ENCODE results near the gene DQX1.

The DQX1 gene

DNA sequence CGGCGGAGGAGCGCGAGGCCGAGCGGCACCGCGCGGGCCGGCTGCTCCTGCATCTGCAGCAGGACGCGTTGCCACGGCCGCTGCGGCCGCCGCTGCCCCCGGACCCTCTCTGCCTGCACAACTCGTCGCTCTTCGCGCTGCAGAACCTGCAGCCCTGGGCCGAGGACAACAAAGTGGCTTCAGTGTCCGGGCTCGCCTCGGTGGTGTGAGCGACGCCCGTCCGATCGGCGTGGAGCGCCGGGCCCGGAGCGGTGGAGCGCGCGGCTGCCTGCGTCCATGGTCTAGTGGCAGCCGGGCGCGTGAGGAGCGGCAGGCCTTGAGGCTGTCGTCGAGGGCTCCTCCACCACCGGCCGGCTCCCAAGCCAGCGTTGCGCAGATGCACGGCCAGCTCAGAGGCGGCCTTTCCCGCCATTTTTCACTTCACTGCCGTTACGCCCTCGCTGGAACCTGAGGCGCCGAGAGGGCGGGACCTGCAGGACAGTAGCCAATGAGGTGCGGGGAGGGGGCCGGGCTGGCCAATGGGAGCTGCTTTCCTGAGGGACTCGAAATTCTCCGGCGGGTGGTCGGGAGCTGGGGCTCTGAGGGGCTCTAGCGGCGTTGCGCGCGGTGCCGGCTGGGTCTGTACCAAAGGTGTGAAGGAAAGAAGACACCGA is 9.9 kb downstream of the DQX1 start:
- TF ChIP-seq FOXP2 (optimal IDR thresholded peaks at IDR 0.05; ENCODE audit: borderline replicate concordance, extremely low read depth, extremely low read length, insufficient read depth) (no peak), TAF1 (IDR thresholded peaks at IDR 0.05; ENCODE audit: borderline replicate concordance, insufficient read depth, low read length) (no peak), POLR2AphosphoS5 (IDR thresholded peaks at IDR 0.05; ENCODE audit: low read depth, low read length) (no peak), SIN3A (IDR thresholded peaks at IDR 0.05; ENCODE audit: borderline replicate concordance, insufficient read depth, low read length) (no peak)
- TF ChIP-seq, protein P1, sequence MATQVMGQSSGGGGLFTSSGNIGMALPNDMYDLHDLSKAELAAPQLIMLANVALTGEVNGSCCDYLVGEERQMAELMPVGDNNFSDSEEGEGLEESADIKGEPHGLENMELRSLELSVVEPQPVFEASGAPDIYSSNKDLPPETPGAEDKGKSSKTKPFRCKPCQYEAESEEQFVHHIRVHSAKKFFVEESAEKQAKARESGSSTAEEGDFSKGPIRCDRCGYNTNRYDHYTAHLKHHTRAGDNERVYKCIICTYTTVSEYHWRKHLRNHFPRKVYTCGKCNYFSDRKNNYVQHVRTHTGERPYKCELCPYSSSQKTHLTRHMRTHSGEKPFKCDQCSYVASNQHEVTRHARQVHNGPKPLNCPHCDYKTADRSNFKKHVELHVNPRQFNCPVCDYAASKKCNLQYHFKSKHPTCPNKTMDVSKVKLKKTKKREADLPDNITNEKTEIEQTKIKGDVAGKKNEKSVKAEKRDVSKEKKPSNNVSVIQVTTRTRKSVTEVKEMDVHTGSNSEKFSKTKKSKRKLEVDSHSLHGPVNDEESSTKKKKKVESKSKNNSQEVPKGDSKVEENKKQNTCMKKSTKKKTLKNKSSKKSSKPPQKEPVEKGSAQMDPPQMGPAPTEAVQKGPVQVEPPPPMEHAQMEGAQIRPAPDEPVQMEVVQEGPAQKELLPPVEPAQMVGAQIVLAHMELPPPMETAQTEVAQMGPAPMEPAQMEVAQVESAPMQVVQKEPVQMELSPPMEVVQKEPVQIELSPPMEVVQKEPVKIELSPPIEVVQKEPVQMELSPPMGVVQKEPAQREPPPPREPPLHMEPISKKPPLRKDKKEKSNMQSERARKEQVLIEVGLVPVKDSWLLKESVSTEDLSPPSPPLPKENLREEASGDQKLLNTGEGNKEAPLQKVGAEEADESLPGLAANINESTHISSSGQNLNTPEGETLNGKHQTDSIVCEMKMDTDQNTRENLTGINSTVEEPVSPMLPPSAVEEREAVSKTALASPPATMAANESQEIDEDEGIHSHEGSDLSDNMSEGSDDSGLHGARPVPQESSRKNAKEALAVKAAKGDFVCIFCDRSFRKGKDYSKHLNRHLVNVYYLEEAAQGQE (IDR thresholded peaks at IDR 0.05; ENCODE audit: insufficient read depth in 1 of 2, low read depth in 2 of 2, low read length in 2 of 2), result no peak

DNA sequence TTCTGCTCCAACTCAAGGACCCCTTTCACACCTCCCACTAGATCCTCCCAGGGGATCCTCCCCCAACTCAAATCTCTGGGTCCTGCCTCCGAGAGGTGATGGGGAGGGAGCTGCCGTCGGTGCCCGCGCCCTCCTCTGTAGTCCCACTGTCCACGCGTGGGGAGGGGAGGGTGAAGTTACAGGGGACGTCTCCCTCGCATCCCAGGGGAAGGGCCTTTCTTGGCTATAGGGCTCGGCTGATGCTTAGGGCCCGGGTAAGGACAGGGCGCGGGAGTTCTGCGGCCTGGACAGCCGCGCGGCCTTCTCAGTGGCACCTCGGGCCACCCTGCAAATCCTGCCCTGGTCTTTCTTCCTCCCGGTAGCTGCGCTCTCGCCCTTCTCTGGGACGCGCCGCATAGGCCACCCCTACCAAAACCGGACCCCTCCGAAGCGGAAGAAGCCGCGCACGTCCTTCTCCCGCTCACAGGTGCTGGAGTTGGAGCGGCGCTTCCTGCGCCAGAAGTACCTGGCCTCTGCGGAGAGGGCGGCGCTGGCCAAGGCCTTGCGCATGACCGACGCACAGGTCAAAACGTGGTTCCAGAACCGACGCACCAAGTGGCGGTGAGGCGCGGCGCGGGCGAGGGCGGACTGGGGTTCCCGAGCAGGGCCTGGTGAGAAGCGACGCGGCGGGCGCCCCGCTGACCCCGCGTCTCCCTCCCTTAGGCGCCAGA is 10.6 kb downstream of the DQX1 start:
- TF ChIP-seq FOXP2 (optimal IDR thresholded peaks at IDR 0.05; ENCODE audit: borderline replicate concordance, extremely low read depth, extremely low read length, insufficient read depth) (no peak), POLR2AphosphoS5 (IDR thresholded peaks at IDR 0.05; ENCODE audit: low read depth, low read length) (no peak), SIN3A (IDR thresholded peaks at IDR 0.05; ENCODE audit: borderline replicate concordance, insufficient read depth, low read length) (no peak), TAF1 (IDR thresholded peaks at IDR 0.05; ENCODE audit: borderline replicate concordance, insufficient read depth, low read length) (no peak)
- TF ChIP-seq, protein P1 (IDR thresholded peaks at IDR 0.05; ENCODE audit: insufficient read depth in 1 of 2, low read depth in 2 of 2, low read length in 2 of 2), result no peak

DNA sequence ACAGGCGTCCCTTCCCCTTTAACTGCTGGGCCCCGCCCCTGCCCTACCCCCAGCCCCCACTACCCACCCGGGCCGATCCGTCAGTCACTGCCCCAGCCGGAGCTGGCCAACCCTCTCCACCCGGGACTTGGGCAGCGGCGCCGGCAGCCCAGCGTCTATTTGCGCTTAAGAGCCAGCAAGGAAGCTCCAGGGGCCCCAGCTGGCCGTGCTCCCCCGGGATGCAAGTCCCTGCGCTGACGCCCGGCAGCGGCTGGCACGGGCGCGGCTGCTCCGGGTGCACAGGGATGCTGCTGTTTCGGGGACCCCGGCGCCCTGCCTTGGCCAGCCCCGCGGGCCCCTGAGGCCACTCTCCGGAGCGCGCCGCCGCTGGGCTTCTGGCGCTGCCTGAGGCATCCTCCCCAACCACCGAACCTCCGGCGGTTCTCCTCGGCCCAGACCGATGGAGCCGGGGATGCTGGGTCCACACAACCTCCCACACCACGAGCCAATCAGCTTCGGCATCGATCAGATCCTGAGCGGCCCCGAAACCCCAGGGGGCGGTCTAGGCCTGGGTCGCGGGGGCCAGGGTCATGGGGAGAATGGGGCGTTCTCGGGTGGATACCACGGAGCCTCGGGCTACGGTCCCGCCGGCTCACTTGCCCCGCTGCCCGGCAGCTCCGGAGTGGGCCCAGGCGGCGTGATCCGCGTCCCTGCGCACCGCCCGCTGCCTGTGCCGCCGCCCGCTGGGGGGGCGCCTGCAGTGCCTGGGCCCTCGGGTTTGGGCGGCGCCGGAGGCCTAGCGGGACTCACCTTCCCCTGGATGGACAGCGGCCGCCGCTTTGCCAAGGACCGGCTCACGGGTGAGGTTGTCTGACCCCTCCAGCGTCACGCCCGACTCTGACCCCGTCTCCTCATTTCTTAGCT is 11.4 kb downstream of the DQX1 start, which contains the start of gene TLX2:
Gene TLX2 (plus strand): TSS at position 83 of the 903 bp plus-strand sequence. CDS start 357 bp downstream, at position 440.
- TF ChIP-seq SIN3A (IDR thresholded peaks at IDR 0.05; ENCODE audit: borderline replicate concordance, insufficient read depth, low read length), result no peak
- TF ChIP-seq FOXP2 (optimal IDR thresholded peaks at IDR 0.05; ENCODE audit: borderline replicate concordance, extremely low read depth, extremely low read length, insufficient read depth), result no peak
- TF ChIP-seq, protein P1 (IDR thresholded peaks at IDR 0.05; ENCODE audit: insufficient read depth in 1 of 2, low read depth in 2 of 2, low read length in 2 of 2), result no peak
- no peak for TF ChIP-seq TAF1 (IDR thresholded peaks at IDR 0.05; ENCODE audit: borderline replicate concordance, insufficient read depth, low read length)
- TF ChIP-seq POLR2AphosphoS5 (IDR thresholded peaks at IDR 0.05; ENCODE audit: low read depth, low read length), result no peak

DNA sequence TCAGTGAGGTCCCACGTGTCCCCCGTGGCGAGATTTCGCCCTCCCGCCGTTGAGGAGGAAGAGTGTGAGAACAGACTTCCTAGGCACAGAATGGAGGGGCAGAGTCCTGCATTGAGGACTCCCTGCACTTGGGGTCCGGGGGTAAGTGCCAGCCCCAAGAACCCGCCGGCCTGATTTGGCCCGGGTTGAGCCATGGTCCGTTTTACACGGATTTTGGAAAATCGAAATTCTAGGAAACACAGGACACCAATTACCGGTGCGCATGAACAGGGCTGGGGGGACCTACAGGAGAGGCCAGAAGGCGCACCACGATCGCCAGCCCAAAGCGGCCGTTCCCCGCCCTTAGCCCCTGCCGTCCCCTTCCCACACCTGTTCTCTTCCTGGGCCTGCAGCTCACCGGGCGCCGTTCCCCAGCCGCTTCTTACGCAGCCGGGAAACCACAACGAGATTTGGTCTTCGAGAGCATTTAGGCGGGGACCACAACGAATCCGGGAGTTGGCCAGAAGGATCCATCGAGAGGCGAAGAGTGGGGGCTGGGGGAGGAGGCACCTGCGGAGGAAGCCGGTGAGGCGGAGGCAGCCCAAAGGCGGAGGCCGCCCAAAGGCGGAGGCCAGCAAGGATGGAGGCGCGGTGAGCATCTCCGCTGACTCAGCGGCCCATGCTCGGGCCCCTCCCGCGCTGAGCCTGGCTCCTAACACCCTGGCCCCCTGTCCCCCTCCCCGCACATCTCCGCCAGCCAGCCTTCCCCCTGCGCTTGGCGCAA is 12.2 kb downstream of the DQX1 start:
- TF ChIP-seq, protein P1 (IDR thresholded peaks at IDR 0.05; ENCODE audit: insufficient read depth in 1 of 2, low read depth in 2 of 2, low read length in 2 of 2), result no peak
- TF ChIP-seq SIN3A (IDR thresholded peaks at IDR 0.05; ENCODE audit: borderline replicate concordance, insufficient read depth, low read length) (no peak), FOXP2 (optimal IDR thresholded peaks at IDR 0.05; ENCODE audit: borderline replicate concordance, extremely low read depth, extremely low read length, insufficient read depth) (no peak), POLR2AphosphoS5 (IDR thresholded peaks at IDR 0.05; ENCODE audit: low read depth, low read length) (no peak), TAF1 (IDR thresholded peaks at IDR 0.05; ENCODE audit: borderline replicate concordance, insufficient read depth, low read length) (no peak)

Measured in PFSK-1 (cell line).